Adipose tissue (tissue), 3 donors: Measurements from ENCODE around the gene CLCN4. TPM values are rescaled to one million over a fixed set of nuclear protein-coding genes. Genes with fewer than 3 reads are reported as not detected.

ENCODE experiments used
- H3K27ac ChIP-seq: one replicate; pipeline ENCODE4 v1.5.1; 2013; ENCODE audit warnings: low read depth, low read length
- WGBS, 3 donors: extraction: QIAGEN DNeasy Blood & Tissue Kit; methylation state at CpG; one replicate each; pipeline ENCODE4 v1.1.7; 2013; 5-methylcytosine and 5-hydroxymethylcytosine counted together
- polyA plus RNA-seq, 3 donors: library from polyadenylated mRNA; stranded (reverse); fragments of 200-250 nt; gene quantifications; one replicate each; pipeline ENCODE4 v1.2.3, GENCODE V29; 2013
- donor health status: healthy with polysubstance abuse.
- donor health status: Bipolar disorder and iron deficiency.
- donor health status: healthy.

The CLCN4 gene
- polyA plus RNA-seq, 3 donors: 0.76 to 2.4 (median 1.5) TPM

DNA sequence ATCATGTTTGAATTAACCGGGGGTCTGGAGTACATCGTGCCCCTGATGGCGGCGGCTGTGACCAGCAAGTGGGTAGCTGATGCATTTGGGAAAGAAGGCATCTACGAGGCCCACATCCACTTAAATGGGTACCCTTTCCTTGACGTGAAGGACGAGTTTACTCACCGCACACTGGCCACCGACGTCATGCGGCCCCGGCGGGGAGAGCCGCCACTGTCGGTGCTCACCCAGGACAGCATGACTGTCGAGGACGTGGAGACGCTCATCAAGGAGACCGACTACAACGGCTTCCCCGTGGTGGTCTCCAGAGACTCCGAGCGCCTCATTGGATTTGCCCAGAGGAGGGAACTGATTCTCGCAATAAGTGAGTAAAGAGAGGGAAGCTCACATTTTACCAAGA is 56.9 kb downstream of the CLCN4 start:
- H3K27ac ChIP-seq: no peak overlapping the region
- WGBS, 3 donors: 90 to 99% (median 97%) methylated on average over 24 of the region's 24 CpGs

DNA sequence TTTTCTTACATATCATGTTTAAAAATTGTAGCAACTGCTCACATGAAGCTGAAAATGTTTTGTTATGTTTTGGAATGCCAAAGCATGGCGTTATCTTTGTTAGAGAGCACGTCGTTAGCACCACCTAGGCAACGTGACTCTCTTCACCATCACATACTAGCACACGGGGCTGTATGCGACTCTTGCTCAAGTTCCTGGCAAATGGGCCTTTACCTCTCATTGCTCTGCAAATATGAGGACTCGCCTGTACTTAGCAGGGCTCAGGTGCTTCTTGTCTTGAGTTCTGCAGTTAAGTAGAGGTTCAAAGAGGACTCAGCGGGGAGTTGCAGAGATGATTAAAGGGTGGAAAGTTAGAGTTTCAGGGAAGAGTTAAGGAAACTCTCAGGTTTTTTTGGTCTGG is 59.4 kb downstream of the CLCN4 start:
- 78 to 96% (median 93%) methylated on average over 8 of the region's 8 CpGs for WGBS, 3 donors
- no peak overlapping the region for H3K27ac ChIP-seq

DNA sequence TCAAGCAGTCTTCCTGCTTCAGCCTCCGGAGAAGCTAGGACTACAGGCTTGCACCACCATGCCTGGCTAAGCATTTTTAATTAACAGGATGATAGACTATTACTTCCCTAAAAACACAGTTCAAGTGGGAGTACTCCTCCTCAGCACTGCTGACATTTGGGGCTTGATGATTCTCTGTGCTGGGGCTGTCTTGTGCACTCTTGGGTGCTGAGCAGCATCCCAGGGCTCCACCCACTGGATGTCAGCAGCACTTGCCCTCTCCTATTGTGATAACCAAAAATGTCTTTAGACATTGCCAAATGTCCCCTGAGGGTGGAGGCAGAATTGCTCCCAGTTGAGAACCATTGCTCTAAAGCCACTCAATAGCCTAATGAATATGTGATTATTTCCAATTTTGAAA is 60.4 kb downstream of the CLCN4 start:
- H3K27ac ChIP-seq: no peak overlapping the region
- 71 to 94% (median 87%) methylated on average over 1 of the region's 1 CpG for WGBS, 3 donors

DNA sequence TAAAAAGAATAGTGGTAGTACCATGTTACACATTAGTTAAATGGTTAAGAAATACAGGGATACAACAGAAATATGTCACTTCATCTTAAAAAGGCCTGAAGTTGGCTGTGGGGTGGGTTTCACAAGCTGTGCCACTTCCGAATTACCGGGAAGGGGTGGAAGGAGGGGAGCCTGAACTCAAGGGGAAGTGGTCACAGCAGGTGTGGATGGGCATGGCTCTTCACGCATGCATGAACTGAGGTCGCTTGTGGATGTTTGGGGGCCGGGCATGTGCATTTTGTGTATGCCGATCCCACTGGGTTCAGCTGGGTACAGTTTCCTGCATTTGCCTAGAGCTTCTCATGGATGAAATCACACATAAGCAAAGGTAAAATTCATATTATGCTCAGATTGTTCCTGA is 64.9 kb downstream of the CLCN4 start:
- H3K27ac ChIP-seq: no peak overlapping the region
- WGBS, 3 donors: 76 to 89% (median 81%) methylated on average over 6 of the region's 6 CpGs

DNA sequence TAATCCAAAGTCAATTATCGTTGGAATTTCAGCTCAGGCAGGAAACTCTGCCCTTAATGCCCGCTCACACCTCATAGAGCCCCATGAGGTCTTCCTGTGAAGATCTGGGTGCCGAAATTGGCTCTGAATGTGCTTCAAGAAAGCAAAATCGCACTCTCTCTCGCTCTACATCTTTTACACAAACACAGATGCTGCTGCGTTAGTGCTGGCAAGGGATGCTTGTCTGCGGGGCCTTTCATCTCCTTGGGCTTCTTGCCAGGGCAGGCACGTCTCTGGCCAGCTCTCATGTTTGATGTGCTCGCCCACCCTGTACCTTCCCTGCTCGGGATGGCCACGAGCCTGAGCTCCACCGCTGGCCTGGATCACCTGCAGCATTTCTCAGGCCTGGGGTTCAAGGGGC is 66.5 kb downstream of the CLCN4 start:
- 70 to 80% (median 76%) methylated on average over 10 to 12 of the region's 12 CpGs for WGBS, 3 donors

DNA sequence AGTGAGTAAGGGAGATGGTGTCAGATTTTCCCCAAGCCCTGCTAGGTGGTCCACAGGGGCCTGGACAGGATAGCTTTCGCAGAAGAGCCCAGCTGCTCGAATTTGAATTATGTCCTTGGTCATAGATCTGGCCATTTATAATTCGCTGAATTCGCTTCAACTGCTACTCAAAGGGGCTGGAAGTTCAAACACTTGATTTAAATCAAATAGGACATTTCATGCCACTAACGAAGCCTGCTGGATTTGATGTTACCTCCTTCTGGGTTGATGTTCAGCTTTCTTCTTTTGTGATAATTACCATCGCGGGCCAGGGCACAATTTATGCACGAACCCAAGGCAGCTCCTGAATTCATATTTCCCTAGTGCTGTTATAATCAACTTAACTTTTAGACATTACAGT is 67.0 kb downstream of the CLCN4 start:
- 82 to 93% (median 92%) methylated on average over 8 of the region's 8 CpGs for WGBS, 3 donors
- H3K27ac ChIP-seq: no peak overlapping the region

More for the DNA sequence above, 66.5 kb downstream of the CLCN4 start:
- no peak overlapping the region for H3K27ac ChIP-seq

DNA sequence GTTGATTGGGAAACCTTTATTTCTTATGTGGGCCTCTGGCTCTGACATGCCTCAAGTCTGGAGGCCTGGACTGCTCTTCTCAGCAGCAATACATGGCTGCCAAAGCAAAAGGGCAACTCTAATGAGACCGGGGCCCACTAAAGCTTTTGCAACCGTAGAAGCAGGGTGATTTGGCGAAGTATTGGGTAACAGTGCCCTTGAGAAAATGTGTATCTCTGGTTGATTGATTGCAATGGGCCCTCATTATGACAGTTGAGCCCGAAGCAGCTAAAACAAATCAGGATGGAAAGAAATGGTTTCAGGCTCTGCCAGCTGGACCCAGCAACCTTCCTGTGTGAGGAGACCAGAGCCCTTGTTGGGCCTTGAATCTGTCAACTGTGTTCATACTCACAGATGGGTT is 73.4 kb downstream of the CLCN4 start:
- WGBS, 3 donors: 62 to 71% (median 69%) methylated on average over 4 of the region's 4 CpGs
- H3K27ac ChIP-seq: no peak overlapping the region

DNA sequence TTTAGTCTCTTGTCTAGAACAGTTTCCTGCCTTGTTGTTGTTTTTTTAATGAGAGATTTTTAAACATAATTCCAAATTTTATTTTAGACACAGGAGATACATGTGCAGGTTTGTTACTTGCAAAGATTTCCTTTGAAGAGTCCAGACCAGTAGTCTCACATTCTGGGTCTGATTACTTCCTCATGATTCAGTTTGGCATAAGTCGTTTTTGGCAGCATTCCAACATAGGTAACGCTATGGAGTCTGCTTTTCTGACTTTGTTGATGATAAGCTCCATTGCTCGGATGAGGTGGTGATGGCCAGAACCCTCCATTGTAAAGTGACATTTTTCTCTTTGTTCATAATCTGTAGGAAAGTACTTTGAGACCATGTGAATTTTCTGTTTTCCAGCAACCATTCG is 74.7 kb downstream of the CLCN4 start:
- 42 to 62% (median 47%) methylated on average over 4 of the region's 4 CpGs for WGBS, 3 donors
- no peak overlapping the region for H3K27ac ChIP-seq

DNA sequence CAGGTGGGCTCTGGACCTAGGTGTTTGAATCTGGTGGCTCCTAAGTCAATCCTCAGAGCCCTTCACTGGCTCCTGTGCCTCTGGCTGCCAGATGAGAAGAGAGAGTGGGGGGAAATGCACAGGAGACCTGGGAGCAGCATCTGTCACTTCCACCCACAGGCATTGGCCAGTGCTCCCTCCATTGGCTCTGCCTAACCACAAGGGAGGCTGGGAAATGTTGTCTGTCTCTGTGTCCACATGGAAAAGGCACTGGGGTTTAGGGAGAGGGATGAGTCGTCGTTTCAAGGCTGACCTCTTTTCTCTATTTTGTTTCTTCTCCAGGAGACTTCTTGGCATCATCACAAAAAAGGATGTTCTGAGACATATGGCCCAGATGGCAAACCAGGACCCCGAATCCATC is 76.4 kb downstream of the CLCN4 start:
- WGBS, 3 donors: 51 to 59% (median 52%) methylated on average over 3 of the region's 3 CpGs
- no peak overlapping the region for H3K27ac ChIP-seq

DNA sequence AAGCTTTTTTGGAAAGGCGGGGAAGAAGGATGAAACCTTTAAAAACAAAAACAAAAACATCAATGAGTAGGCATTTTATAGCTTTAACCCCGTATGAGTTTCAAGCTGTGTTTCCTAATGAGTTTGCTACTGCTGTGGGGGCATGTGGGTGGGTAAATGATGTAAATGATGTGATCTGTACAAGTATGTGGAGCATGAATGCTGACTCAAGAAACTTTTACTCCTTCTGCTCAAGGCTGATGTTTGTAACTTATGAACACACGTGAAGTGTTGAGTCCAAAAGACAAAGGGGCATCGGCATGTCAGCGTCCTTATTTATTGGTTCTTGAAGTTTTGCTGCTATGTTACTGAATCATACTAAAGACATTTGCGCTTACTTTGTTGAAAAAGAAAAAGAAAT is 76.9 kb downstream of the CLCN4 start:
- no peak overlapping the region for H3K27ac ChIP-seq
- 77 to 87% (median 85%) methylated on average over 6 of the region's 6 CpGs for WGBS, 3 donors

DNA sequence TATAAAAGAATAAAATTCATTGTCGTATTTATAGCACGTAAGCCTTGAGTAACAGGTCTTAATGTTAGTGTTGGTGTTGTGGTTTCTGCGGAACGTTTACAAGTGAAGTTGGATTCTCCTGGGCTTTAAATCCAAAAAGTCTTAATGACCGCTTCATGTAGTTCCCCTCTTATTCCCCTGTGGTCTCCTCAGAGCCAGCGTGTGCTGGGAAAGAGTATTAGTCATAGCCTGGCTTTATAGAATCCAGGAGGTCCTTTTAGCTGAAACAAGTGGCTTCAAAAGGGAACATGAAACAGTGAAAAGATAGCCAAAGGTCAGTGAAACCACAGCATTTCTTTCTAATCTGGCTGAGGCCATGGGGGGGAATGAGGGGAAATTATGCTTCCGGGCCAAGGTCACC is 79.1 kb downstream of the CLCN4 start:
- no peak overlapping the region for H3K27ac ChIP-seq
- WGBS, 3 donors: 66 to 81% (median 72%) methylated on average over 7 of the region's 7 CpGs

DNA sequence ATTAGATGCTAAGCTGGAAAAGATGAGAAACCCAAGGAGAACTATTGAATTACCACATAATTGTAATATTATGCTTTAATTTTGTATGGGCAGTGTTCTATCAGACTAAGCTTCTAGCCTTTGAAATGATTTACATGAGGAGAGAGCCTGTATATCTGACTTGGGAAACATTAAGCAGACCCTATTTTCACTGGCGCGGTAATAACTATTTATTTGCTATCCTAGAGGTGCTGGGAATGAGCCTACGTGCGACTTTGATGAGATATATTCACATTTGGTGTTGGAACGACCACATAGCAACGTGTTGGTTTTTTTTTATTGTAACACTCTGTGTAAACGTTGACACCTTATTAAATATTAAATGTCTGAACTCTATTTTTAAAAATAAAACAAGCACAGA is 80.5 kb downstream of the CLCN4 start:
- H3K27ac ChIP-seq: no peak overlapping the region
- WGBS, 3 donors: 72 to 88% (median 79%) methylated on average over 7 of the region's 7 CpGs

DNA sequence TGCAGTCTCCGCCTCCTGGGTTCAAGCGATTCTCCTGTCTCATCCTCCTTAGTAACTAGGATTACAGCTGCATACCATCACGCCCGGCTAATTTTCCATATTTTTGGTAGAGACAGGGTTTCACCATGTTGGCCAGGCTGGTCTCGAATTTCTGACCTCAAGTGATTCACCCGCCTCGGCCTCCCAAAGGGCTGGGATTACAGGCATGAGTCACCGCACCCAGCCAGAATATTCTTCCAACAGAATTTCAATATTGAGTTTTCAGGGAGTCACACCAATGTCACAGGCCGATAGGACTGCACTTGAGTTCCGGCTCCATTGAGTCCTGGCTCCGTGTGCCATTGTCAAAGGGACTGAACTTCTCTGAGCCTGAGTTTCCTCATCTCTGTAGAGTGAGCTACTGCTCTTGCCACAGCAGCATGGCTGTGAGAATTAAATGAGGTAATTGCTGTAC is 82.9 kb downstream of the CLCN4 start:
- no peak overlapping the region for H3K27ac ChIP-seq
- WGBS, 3 donors: 70 to 89% (median 78%) methylated on average over 9 to 11 of the region's 11 CpGs

DNA sequence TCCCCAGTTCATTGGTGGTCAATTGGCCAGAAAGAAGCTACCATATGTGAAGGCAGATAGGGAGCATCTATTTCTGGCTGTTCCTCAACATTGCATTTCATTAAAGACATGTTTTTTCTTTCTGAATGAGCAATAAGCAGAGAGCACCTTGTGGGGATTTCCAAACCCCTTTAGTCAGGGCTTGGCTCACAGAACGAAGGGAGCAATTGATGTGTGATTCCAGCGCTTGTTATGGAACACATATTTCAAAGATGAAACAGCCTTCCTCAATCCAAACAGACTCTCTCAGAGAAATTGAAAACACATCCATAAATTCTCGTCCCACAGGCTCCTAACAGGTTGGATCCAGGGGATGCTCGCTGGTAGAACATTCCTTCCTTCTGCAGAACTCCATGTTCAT is 84.1 kb downstream of the CLCN4 start:
- WGBS, 3 donors: 61 to 80% (median 76%) methylated on average over 4 of the region's 4 CpGs

DNA sequence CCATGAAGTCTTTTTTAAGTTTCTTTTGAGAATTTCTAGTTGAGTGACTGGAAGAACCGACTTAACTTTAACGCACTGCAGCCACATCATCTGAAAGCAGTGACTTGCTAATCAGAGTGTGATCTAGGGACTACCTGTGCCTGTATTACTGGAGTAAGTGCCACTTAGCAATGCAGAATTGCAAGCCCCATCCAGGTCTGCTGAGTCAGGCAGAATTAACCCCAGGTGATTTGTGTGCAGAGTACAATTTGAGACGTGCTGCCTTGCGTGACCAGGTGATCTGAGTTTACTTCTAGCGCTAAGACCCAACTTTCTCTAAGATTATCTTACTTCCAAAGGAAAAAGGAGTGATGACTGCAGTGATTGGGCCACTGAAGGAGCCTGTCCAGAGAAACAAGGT is 85.3 kb downstream of the CLCN4 start:
- WGBS, 3 donors: 71 to 91% (median 77%) methylated on average over 5 of the region's 5 CpGs
- no peak overlapping the region for H3K27ac ChIP-seq

More for the DNA sequence above, 84.1 kb downstream of the CLCN4 start:
- H3K27ac ChIP-seq: no peak overlapping the region

DNA sequence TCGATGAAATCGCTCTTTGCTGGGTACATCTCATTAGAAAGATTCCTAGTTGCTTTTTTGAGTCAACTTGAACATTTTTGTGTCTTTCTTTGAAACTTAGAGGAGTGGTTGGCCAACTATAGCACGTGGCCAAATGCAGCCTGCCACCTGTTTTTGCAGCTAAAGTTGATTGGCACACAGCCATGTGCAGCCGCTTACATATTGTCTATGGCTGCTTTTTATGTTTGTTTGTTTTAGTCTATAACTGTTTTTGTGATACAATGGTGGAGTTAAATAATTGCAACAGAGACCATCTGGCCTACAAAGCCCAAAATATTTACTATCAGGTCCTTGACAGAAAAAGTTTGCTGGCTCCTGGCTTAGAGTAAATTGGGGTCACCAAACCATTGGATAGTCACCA is 86.3 kb downstream of the CLCN4 start:
- 72 to 86% (median 73%) methylated on average over 4 of the region's 4 CpGs for WGBS, 3 donors

DNA sequence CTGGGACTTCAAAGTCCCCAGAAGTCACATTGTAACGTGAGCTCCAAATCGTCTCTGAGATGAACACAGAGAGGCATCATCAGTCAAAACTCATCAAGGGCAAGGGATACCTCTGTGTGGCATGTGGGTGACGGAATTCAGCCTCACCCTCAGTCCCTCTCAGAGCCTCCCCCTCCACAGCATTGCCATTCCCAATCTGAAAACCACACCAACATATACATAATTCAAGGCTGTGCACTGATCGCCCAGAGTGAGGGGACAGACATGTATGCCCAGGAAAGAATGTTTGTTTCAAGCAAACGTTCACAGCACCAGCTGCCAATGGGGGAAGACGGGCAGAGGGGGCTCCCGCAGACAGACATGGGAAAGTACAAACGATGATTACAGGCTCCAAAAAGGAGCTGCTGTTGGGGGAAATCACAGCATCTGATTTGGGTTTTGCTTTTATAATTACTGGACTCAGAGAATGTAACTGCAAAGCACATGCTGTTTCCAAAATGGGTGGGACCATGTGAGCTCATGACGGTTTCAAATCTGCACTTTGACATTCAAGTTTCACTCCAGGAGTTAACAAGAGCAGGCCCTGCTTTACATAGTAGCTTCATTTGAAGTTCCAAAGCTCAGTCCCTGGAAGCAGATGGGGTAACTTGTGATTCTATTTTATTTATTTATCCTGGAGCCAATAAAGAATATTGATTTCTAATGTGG is 88.3 kb downstream of the CLCN4 start:
- WGBS, 3 donors: 43 to 77% (median 63%) methylated on average over 9 of the region's 9 CpGs
- no peak overlapping the region for H3K27ac ChIP-seq

More for the DNA sequence above, 86.3 kb downstream of the CLCN4 start:
- H3K27ac ChIP-seq: no peak overlapping the region

DNA sequence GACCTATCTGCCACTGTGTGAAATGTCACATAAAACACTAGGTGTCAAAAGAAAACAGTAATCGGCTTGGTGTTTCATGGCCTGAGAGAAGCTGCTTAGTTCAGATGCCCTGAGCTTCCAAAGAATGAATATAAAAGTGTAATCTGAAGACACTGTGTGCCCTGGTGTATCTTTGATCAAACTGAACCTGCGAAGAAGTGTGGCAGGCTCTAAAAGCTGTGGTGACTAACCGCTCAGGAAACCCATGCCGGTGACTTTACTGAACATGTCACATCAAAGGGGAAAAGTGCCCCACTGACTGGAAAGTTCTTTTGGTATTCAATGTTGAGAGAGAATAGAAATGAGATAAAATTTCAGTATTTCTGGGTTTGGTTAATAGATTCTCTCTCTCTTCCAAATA is 89.1 kb downstream of the CLCN4 start:
- 77 to 89% (median 79%) methylated on average over 4 of the region's 4 CpGs for WGBS, 3 donors
- H3K27ac ChIP-seq: no peak overlapping the region

DNA sequence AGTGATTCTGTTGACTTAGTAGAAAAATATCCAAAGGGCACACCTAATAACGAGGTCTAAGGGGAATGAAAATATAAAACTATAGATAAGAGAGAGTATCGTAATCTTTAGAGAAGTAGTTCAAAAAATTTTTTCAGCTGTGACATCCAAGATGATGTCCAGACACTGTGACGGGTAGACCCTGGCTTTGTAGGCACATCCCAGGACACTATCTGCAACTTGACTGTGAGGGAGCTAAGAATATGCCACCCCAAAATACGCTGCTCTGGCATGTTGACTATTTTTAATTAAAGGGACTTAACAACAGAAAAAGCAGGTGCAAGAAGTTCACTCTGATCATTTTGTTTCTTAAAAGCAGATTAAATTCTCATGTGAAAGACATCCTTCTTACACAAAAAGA is 89.5 kb downstream of the CLCN4 start:
- H3K27ac ChIP-seq: no peak overlapping the region
- WGBS, 3 donors: 69 to 86% (median 77%) methylated on average over 4 of the region's 4 CpGs

DNA sequence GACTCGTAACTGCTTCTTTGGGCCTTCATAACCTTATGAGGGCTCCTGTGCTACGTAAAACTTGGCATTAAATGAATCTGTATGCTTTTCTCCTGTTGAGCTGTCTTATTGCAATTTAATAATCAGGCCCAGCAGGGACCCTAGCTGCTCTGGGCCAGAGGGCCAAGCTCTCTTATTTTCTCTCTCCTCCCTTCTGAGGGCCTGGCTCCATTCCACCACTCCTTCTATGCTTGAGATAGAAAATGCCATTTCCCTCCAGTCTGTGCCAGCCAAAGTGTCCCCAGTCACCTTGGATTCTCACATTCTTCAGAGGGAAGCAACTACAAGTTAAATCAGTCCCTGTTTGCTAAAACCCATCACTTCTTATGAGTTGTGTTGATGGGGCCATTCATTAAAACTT is 90.1 kb downstream of the CLCN4 start:
- H3K27ac ChIP-seq: no peak overlapping the region
- 76 to 90% (median 89%) methylated on average over 2 of the region's 2 CpGs for WGBS, 3 donors
